MM.1S (cell line): Measurements from ENCODE around the gene F7.
"Not testable (repeated sequence)": the region's sequence is repeated elsewhere in the genome, so short reads cannot be mapped to it uniquely, and the experiment has no call there.

Experiments
- EZH2 ChIP-seq: fragments of 300-600 bp; sonication (generic); optimal IDR thresholded peaks from 2 replicates; pipeline ENCODE3; 2017; ENCODE audit warnings: low read depth, mild to moderate bottlenecking, antibody characterized with exemption, low read length, mixed read lengths
- EZH2phosphoT487 ChIP-seq: fragments of 300-600 bp; sonication (generic); IDR thresholded peaks from 2 replicates; pipeline ENCODE4 v1.6.1; 2018; ENCODE audit warnings: antibody characterized with exemption, low read length
- TF ChIP-seq, protein P1 (sequence below): fragments of 300-600 bp; sonication (generic); IDR thresholded peaks from 2 replicates; pipeline ENCODE4 v1.5.1; 2016; ENCODE audit warnings: antibody characterized with exemption, low read length, mixed read lengths

DNA sequence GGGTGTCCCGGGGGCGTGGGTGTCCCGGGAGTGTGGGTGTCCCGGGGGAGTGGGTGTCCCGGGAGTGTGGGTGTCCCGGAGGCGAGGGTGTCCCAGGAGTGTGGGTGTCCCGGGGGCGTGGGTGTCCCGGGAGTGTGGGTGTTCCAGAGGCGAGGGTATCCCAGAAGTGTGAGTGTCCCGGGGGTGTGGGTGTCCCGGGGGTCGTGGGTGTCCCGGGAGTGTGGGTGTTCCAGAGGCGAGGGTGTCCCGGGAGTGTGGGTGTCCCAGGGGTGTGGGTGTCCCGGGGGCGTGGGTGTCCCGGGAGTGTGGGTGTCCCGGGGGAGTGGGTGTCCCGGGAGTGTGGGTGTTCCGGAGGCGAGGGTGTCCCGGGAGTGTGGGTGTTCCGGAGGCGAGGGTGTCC is 2.9 kb downstream of the F7 start:
- not testable (repeated sequence) for TF ChIP-seq EZH2, EZH2phosphoT487
- TF ChIP-seq, protein P1, sequence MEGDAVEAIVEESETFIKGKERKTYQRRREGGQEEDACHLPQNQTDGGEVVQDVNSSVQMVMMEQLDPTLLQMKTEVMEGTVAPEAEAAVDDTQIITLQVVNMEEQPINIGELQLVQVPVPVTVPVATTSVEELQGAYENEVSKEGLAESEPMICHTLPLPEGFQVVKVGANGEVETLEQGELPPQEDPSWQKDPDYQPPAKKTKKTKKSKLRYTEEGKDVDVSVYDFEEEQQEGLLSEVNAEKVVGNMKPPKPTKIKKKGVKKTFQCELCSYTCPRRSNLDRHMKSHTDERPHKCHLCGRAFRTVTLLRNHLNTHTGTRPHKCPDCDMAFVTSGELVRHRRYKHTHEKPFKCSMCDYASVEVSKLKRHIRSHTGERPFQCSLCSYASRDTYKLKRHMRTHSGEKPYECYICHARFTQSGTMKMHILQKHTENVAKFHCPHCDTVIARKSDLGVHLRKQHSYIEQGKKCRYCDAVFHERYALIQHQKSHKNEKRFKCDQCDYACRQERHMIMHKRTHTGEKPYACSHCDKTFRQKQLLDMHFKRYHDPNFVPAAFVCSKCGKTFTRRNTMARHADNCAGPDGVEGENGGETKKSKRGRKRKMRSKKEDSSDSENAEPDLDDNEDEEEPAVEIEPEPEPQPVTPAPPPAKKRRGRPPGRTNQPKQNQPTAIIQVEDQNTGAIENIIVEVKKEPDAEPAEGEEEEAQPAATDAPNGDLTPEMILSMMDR, result not testable (repeated sequence)
